GM18867 (cell line): ENCODE data around the gene LCN6.
"Not testable (repeated sequence)": the region's sequence is repeated elsewhere in the genome, so short reads cannot be mapped to it uniquely, and the experiment has no call there.

Source experiments
- ATAC-seq: cut with Tn5 transposase; IDR thresholded peaks from one replicate; pipeline ENCODE4 v1.9.1; 2021; ENCODE audit warnings: mild to moderate bottlenecking, moderate library complexity; ENCODE audit not compliant: unreplicated experiment

The LCN6 gene

GRCh38 chr9:136711751-136712689 lies 36.3 kb downstream of the LCN6 start, which contains the start of gene DIPK1B:
Gene DIPK1B (plus strand): TSS chr9:136712572. CDS start chr9:136712666, 94 bp downstream.
- ATAC-seq: no peak

- not testable (repeated sequence) for ATAC-seq
Measured at GRCh38 chr9:136711219-136711648, 37.1 kb downstream of the LCN6 start.

GRCh38 chr9:136710543-136710942 lies 37.8 kb downstream of the LCN6 start:
- no peak for ATAC-seq

- ATAC-seq: no peak
Measured at GRCh38 chr9:136709454-136710109, 38.7 kb downstream of the LCN6 start.

GRCh38 chr9:136707849-136708517 lies 40.3 kb downstream of the LCN6 start:
- no peak for ATAC-seq

GRCh38 chr9:136707011-136707410 lies 41.3 kb downstream of the LCN6 start:
- no peak for ATAC-seq

GRCh38 chr9:136705564-136705963 lies 42.8 kb downstream of the LCN6 start:
- no peak for ATAC-seq

- ATAC-seq: not testable (repeated sequence)
Measured at GRCh38 chr9:136704741-136705140, 43.6 kb downstream of the LCN6 start.

GRCh38 chr9:136703276-136703860 lies 45.0 kb downstream of the LCN6 start:
- ATAC-seq: no peak

- no peak for ATAC-seq
Measured at GRCh38 chr9:136701668-136702053, 46.7 kb downstream of the LCN6 start.

GRCh38 chr9:136700959-136701667 lies 47.2 kb downstream of the LCN6 start:
- peak; percentile 70 for ATAC-seq

GRCh38 chr9:136700304-136700703 lies 48.0 kb downstream of the LCN6 start:
- no peak for ATAC-seq

GRCh38 chr9:136698635-136699246 lies 49.6 kb downstream of the LCN6 start:
- ATAC-seq: no peak

- ATAC-seq: no peak
Measured at GRCh38 chr9:136697821-136698526, 50.4 kb downstream of the LCN6 start.

GRCh38 chr9:136697146-136697820 lies 51.0 kb downstream of the LCN6 start:
- ATAC-seq: no peak

GRCh38 chr9:136696502-136696901 lies 51.8 kb downstream of the LCN6 start:
- ATAC-seq: no peak

GRCh38 chr9:136695955-136696354 lies 52.4 kb downstream of the LCN6 start:
- ATAC-seq: no peak

- no peak for ATAC-seq
Measured at GRCh38 chr9:136695435-136695895, 52.9 kb downstream of the LCN6 start.

- ATAC-seq: no peak
Measured at GRCh38 chr9:136694872-136695247, 53.5 kb downstream of the LCN6 start.
